GM19372 (cell line): ENCODE results near the gene COPB2.

Experiments used
- ATAC-seq: cut with Tn5 transposase; IDR thresholded peaks from one replicate; pipeline ENCODE4 v1.9.1; 2021; ENCODE audit warnings: mild to moderate bottlenecking, low read depth, moderate library complexity; ENCODE audit not compliant: unreplicated experiment

Gene COPB2

DNA sequence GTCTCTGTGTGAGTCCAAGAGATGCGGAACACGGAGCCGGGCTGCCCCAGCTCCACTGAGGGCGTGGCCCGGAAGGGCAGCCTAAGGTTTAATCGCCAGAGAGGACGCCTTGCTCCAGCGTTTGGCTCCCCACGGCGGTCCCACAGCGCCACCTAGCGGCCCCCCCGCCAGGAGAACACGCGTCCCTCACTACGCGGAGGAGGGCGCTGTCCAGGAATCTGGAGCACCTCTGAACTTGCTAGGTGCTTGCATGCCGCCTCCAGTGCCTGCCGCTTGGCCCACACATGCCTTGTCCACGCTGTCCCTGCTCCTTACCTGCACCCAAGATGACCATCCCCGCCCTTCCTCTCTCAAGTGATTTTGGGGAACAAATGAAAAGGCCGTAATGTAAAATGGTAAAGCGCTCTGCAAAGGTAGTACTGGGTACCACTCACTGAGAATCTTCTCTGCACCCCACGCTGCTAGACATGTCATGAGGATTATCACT, 60.0 kb downstream of the COPB2 start:
- ATAC-seq: peak; percentile 97

DNA sequence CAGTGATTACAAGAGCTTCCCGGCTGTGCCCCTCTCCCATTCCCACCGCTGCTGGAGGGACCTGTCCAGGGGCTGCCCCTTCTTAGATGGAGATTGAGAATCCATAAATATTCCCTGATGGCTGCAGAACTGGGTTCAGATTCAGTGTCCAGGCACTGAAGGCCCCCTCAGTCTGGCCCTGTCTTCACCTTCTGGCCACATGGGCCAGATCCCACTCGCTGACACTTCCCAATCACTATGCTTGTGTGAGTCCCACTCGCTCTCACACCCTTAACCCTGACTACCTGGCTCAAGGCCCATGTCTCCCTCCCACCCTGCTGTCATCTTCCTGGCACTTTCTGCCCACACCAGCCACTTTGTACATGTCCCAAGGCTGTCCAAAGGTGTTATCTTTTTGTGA, 61.1 kb downstream of the COPB2 start:
- ATAC-seq: no peak

DNA sequence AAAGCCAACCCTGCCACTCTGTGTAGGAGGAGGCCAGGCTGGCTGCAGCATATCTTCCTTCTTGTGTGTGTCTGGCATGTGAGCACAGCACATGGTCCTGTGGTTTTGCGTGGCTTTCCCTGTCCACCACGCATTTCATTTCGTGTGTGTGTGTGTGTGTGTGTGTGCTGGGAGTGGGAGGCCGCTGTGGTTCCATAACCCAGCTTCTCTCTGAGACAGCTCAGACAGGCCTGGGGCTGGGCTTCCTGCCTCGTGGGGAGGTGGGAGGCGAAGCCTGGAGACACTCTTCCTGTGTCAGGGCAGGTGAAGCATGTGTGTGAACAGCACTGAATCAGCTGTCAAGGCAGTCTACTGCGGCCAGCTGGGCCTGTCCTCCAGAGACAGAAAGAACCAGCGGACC, 61.6 kb downstream of the COPB2 start:
- no peak for ATAC-seq

DNA sequence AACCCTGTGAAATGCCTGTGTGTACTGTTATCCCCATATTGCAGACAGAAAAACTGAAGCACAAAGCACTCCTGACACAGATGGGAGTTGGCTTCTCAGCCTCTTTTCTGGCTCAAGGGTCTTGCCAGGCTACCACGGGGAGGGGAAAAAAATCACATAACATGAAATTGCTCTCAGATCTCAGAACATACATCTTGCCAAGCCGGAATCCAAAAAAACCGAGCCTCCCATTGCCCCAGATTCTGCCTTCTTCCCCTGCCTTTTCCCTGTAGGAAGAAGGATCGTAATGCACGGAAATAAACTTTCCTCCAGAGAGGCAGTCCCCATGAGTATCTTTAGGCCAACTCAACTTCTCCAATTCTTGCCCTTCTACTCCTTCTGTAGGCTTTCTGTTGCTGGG, 62.2 kb downstream of the COPB2 start:
- no peak for ATAC-seq

DNA sequence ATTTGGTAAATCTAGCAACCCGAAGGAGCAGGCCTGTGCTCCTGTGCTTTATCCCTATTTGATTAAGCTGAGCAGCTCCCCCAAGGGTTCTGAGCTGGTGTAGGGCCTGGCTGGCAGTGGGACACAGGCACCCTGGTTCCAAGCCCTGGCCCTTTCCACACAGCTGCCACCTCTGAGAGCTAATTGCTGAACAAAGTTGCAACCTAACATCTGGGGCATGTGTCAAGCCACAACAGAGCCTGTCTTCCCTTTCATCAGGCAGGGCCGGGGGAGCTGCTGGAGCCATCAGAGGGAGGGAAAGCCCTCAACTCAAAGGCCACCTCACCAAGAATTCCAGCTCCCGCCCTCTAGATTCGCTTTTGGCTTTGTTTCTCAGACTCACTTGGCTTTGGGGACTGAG, 62.7 kb downstream of the COPB2 start:
- no peak for ATAC-seq

DNA sequence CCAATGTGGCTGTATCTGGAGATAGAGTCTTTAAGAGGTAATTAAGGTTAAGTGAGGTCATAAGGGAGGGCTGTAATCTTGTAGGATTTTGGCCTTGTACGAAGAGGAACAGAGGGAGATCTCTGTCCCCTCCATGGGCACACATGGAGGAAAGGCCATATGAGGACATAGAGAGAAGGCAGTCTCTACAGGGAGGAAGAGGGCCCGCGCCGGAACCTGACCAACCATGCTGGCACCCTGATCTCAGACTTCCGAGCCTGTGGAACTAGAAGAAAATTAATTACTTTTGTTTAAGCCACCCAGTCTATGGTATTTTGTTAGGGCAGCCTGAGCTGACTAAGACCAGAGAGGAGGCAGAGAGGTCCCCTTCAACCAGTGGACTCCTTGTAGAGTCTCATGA, 63.3 kb downstream of the COPB2 start:
- ATAC-seq: no peak

DNA sequence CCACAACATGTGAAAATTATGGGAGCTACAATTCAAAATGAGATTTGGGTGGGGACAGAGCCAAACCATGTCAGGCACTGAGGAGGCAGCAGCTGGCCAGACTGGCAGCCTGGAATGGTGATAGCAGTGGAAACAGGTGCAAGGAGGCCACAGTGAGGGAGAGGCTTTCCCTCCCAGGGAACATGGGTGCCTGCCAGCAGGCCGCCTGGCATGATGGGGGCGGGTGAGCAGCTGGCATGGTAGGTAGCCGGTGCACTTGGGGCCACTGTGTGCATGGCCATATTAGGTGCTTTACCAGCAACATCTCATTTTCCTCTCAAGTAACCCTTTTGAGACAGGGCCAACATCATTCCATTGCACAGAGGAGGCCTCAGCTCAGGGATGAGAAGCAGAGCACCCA, 63.9 kb downstream of the COPB2 start:
- no peak for ATAC-seq

DNA sequence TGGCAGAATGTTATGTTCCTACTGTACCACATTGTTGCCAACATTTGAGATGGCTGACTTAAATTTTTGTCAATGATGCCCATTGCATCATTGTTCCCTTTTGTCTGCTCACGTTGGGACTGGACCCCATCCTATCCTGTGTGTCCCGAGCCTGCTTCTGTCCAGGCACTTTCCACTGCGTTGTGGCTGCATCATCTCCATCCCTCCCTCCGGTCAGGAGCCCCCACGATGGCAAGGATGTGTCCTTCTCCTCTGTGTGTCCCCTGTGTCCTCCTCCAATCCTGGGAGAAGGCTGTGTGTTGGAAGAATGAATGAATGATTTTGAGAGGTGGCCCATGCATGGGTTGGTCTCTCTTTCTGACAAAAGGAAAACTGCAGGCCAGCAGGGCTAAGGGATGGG, 65.0 kb downstream of the COPB2 start:
- ATAC-seq: no peak

DNA sequence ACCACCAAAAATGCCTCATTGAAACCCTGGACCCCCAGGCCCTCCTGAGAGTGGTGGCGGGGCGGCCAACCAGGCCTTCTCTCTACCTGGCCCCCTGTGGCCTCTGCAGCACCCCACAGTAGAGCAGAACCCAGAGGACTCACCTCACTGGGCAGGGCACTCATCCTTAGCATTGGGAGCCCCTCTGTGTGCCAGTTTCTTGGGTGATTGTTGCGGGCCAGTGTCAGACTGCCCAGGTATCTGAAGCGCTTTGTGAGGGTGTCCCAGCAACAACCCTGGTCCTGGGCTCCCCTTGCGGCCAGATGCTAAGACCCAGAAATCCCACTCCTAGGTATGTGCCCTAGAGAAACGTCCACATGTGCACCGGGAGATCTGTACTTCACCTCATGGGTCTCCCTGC, 66.3 kb downstream of the COPB2 start:
- ATAC-seq: no peak

DNA sequence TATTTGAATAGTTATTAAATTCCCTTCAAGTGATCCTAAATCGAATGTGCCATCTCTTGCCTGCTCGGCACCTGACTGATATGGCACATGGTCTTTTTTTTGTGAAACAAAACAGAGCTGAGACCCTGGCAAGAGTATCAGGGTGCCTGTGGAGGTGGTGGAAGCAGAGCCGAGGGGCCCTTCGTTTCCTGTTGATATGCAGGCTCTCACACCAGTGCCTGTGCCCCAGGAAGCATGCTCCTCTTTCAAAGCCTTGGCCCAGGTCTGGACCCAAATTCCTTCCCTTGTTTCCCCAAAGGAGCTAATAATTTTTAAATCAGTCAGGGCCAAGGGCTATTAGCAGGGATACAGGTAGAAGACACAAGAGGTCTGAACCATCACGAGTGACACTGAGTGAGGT, 67.1 kb downstream of the COPB2 start:
- no peak for ATAC-seq

DNA sequence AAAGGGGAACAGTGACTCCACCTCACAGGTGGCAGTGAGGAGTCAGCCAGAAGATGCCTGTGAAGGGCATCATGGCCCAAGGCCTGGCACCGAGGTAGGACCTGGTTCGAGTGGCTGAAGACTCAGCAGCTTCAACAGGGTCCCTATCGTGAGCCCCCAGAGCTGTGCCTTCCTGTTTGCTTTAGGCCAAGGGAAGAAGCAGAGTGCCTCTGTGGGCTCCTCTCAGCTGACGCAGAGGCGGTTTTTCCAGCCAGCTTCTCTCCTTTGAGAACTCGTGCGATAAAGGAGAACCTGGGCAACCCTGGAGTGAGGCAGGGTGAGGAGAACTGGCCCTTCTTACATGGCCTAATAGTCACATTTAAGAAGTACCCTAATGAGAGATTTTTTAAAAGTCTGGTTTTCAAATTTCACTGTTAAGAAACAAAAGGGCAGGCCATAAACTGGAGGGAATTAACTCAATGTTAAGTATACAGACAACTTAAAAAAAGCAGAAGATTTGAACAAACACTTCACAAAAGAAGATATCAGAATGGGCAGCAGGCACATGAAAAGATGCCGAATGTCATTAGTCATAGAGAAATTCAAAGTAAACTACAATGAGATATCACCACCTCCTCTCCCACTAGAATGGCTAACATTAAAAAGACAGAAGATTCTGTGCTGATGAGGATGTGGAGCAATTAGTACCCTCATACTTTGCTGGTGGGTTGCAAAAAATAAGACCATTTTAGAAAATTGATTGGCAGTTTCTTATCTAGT, 68.7 kb downstream of the COPB2 start:
- ATAC-seq: no peak

DNA sequence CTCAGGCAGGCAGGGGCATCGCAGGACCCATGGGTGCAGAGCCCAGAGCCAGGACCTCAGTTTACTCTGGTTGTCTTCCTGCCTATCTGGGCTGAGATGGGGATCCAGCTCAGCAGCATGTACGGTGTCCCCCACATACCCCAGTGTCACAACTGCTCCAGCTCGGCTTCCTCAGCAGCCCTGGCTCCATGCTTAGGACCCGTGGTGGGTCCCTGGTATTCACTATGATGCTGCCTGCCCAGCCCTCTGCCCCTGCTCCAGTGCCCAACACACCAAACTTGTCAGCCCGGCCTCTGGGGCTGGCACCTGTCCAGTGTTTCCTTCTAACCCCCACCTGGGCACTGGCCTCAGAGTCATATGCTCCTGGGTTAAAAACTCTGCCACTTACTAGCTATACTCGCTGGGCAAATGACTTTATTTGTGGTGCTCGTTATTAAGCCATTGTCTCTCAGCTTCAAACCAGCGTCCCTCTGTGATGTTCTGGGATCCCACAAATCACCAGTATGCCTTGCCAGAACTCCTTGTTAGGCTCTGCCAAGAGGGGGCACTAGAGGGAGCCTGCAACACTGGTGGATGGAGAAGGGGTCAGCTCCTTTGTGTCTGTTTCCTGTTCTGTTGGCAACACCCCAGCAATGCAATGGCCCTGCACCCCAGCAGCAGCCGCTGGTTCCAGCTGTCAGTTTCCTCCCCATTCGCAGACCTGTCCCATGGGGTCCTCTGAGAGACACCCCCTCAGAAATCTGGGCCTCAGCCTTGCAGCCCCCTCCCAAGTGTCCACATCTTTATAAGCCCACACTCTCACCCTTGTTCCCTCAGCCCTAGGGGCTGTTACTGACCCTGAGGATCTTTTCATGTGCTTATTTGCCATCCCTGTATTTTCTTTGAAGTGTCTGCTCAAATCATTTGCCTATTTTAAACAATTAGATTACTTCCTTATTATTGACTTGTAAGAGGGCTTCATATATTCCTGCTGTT, 69.7 kb downstream of the COPB2 start:
- no peak for ATAC-seq

DNA sequence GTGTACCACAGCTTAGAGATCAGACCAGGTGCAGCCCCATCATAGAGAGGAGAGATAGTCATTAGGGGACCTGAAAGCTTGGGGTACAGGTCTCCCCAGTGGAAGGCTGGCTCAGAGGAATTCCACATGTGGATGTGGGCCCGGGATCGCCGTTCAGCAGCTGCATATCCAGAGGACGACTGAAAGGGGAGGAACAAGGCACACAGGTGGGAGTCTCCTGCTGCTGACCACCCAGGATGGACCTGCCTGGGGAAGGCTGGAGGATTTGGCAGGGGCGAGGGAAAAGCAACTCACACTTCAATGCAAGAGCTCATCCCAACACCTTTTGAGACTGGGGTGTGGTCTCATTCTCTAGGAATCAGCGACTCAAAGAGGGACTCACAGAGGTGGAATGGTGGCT, 70.6 kb downstream of the COPB2 start:
- ATAC-seq: no peak

DNA sequence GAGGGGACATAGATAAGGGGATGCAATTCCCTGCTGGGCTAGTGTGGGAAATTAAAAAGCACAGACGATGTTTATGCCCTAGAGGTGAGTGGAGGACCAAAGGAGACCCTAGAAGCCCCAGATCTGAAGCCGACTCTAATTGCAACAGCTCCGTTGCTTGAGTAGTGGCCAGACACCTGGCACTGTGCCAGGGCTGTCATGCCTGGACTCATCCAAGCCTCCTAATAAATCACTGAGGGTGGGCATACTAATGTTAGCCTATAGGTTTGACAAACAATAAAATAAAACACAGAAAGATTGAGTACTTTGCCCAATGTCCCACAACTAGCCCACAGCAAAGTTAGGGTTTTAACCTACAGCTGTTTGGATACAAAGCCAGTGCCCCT, 71.0 kb downstream of the COPB2 start:
- ATAC-seq: no peak

DNA sequence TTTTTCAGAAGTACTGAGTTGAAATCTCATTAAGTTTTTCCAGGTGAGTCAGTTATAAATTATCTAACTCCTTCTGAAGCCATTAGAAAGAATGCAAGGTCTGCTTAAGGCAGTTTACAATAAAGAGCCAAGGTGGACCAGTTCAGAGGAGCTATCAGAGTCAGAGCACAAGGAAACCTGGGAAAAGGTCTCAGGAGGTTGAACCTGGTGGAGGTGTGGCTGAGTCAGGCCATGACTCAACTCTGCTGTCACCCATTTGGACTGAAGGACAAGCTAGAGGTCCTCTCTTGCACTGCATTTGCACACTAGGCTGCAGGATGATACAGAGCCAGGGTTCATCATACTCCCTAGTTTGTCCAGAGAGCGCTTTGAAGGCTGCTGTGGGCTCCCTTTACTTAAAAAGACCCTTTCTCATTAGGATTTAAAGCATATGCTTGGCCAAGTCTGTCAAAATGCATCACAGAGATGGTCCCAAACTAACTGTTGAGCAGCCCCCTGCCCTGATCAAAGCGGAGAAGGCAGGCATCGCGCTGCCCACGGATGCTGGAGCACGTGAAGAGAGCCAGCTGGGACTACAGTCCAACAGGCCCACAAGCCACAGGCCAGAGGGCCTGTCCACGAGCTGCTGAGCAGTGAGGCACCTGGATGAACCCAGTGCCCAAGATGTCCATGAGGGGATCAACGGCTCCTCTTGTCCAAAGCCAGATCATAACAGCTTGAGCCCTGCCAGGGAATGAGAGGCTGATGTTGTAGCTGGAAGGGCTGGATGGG, 71.6 kb downstream of the COPB2 start:
- ATAC-seq: no peak

DNA sequence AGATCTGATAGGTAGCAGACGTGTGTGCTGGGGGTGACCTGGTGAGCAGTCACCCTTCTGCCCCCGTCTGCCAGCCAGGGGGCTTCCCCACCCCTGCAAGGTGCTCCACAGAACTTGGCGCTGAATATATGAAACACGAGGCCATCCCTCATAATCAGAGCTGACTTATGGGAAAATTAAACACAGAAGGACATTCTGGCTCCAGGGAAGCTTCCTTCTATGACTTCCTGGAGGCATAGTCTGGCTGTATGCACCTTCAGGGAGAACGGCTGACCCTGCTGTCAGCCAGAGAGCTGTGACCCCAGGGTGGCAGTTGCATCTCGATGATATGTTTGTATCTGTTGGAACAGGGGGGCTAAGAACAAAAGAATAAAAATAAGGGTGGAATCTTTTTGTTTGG, 72.2 kb downstream of the COPB2 start:
- ATAC-seq: no peak

DNA sequence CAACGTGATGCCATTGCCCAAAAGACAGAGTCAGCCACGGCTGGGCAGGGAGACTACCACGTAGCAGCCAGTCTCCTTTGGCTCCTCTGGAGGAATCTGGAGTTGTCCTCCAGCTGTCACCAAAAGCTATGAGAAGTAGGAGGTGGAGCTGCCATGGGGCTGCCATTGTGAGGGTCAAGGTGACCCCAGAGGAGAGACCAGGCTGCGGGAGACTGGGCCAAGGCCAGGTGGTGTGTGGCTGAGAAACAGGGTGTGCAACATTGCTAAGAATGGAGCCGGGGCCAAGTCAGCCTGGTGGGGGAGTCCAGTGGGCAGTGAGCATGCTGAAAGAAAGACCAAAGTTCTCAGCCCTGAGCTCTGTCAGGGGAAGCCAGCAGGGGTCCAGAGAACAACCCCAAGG, 75.5 kb downstream of the COPB2 start:
- no peak for ATAC-seq

DNA sequence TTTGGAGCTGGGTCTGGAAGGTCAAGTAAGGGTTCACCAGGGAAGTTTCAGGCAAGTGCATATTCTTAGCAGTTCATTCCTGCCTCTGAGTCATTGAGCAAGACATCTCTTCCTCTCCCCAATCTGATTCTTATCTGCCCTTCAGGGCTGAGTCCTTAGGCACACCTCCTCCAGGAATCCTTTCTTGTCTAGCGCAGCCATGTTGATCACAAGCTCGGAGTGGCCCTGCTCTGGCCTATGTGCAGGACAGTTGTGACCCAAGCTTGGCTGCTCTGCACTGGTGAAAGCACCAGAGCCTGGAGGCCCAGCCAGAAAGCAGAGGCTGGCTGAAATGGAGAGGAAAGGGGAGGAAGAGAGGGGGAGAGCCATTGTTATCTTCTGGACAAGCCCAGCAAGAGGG, 76.5 kb downstream of the COPB2 start:
- ATAC-seq: no peak

DNA sequence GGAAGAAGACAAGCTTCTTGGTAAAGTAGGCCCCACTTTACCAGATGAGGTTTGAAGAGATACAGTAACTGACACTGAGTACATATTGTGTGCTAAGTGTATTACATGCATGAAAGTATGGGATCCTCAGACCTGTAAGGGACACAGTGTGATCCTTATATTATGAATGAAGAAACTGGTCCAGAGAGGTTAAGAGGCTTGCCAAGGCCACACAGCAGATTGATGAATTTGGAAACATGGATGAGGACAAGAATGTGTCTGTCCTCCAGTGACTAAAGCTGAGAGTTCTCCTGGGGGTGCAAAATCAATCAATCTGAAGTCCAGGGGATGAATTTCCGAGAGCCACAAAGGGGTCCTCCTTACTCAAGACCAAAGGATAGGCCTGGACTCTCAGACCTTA, 77.0 kb downstream of the COPB2 start:
- no peak for ATAC-seq

DNA sequence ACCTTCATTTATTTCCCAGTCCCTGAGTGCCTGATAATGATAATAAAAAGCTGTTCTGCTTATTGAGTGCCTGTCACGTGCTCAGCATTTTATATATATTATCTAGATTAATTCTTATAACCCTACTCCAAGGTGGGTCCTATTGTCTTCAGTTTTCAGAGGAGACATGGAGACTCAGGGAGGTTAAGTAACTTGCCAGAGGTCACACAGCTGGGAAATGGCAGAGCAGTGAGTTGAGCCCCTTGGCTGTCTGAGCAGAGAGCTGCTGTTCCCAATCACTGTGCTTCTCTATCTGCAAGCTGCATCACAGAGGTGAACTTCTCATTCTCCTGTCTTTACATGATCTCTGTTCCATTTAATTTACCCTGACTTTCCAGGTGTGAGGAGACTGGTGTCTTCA, 77.9 kb downstream of the COPB2 start:
- no peak for ATAC-seq

DNA sequence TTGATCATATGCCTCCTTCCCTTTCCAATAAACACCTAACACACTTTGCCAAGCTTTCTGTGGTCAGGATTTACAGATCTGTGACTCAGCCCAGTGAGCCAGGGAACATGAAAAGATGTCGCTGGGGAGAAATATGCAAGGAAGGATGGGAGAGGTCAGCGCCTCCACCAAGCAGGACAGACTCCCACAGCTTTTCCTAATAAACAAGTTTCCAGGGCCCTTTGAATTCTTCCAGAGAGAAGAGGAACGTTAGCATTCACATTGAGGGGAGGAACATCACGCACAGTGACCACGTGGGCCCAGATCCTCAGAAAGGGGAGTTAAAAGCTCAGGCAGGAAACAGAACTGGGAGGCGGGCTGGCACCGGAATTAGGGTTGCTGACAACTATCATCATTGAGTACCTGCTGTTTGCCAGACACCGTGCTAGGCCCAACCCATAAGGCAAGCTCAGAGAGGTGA, 78.9 kb downstream of the COPB2 start:
- ATAC-seq: no peak
